ENCODE results near the gene RGL2. TPM values are rescaled to one million over a fixed set of nuclear protein-coding genes. Genes with fewer than 3 reads are reported as not detected.

The RGL2 gene
- total RNA-seq, 1 experiment from 2014 or later: 84.4 TPM

DNA sequence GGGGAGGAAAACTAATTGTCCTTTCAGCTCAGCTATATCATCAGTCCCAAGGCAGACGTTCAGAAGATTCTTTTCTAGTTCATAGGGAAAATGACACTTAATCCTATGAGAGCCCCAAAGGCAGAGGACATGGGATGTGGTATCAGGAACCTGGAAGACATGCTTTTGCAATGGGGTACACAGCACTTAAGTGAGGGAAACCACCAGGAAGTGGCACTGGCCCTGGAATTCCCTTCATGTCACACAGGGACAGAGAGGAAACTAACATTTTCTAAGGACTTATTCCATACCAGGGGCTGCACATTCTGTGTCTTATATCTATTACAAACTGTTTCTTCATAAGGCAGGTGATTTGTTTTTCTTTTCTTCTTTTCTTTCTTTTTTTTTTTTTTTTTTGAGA lies 55.3 kb downstream of the RGL2 start:
- DNase-seq (ENCODE audit: low read depth, low spot score) (no peak), ATAC-seq (no peak)
- no peak for TF ChIP-seq TCF7L2 (IDR thresholded peaks at IDR 0.05; ENCODE audit: low read depth, low read length)
- TF ChIP-seq, protein P1, sequence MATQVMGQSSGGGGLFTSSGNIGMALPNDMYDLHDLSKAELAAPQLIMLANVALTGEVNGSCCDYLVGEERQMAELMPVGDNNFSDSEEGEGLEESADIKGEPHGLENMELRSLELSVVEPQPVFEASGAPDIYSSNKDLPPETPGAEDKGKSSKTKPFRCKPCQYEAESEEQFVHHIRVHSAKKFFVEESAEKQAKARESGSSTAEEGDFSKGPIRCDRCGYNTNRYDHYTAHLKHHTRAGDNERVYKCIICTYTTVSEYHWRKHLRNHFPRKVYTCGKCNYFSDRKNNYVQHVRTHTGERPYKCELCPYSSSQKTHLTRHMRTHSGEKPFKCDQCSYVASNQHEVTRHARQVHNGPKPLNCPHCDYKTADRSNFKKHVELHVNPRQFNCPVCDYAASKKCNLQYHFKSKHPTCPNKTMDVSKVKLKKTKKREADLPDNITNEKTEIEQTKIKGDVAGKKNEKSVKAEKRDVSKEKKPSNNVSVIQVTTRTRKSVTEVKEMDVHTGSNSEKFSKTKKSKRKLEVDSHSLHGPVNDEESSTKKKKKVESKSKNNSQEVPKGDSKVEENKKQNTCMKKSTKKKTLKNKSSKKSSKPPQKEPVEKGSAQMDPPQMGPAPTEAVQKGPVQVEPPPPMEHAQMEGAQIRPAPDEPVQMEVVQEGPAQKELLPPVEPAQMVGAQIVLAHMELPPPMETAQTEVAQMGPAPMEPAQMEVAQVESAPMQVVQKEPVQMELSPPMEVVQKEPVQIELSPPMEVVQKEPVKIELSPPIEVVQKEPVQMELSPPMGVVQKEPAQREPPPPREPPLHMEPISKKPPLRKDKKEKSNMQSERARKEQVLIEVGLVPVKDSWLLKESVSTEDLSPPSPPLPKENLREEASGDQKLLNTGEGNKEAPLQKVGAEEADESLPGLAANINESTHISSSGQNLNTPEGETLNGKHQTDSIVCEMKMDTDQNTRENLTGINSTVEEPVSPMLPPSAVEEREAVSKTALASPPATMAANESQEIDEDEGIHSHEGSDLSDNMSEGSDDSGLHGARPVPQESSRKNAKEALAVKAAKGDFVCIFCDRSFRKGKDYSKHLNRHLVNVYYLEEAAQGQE (IDR thresholded peaks at IDR 0.05; ENCODE audit: insufficient read depth in 1 of 2, low read depth in 2 of 2, low read length in 1 of 2): no peak
- TF ChIP-seq POLR2AphosphoS5 (IDR thresholded peaks at IDR 0.05; ENCODE audit: low read depth, low read length): no peak
- TF ChIP-seq, protein P2, sequence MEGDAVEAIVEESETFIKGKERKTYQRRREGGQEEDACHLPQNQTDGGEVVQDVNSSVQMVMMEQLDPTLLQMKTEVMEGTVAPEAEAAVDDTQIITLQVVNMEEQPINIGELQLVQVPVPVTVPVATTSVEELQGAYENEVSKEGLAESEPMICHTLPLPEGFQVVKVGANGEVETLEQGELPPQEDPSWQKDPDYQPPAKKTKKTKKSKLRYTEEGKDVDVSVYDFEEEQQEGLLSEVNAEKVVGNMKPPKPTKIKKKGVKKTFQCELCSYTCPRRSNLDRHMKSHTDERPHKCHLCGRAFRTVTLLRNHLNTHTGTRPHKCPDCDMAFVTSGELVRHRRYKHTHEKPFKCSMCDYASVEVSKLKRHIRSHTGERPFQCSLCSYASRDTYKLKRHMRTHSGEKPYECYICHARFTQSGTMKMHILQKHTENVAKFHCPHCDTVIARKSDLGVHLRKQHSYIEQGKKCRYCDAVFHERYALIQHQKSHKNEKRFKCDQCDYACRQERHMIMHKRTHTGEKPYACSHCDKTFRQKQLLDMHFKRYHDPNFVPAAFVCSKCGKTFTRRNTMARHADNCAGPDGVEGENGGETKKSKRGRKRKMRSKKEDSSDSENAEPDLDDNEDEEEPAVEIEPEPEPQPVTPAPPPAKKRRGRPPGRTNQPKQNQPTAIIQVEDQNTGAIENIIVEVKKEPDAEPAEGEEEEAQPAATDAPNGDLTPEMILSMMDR (IDR thresholded peaks at IDR 0.05): no peak
- no peak for TF ChIP-seq SIN3A (IDR thresholded peaks at IDR 0.05; ENCODE audit: borderline replicate concordance, insufficient read depth, low read depth, low read length)
- BruUV-seq (replicated peaks): no TSS peak
- Histone ChIP-seq H3K36me3 (ENCODE audit: control insufficient read depth, insufficient read depth, low read length) (no peaks in the 10 kb centered on the region), H3K9me3 (ENCODE audit: control insufficient read depth, insufficient read depth, low read depth, low read length) (no peaks in the 10 kb centered on the region), H3K27ac (ENCODE audit: low read length) (no peak overlapping the region), H3K4me1 (ENCODE audit: control insufficient read depth, insufficient read depth, low read length) (no peaks in the 10 kb centered on the region), H3K4me3 (ENCODE audit: low read depth in 2 of 2, low read length in 2 of 2) (no peak overlapping the region), H3K27me3 (ENCODE audit: control insufficient read depth, insufficient read depth, low read length) (no peaks in the 10 kb centered on the region)
- CTCF ChIA-PET: interaction anchor here (0.6 kb wide), 1 partner anchor 213 kb away, joined by 4 read pairs; no protein-coding TSS in a partner anchor
- in situ Hi-C loops (cut with HindIII; ENCODE audit: low pct_unique_long_range_greater_than_20kb, low sequenced_read_pairs): no loop called here
- POLR2A ChIA-PET: interaction anchor here (0.7 kb wide), 1 partner anchor 33 kb away, joined by 6 read pairs; the partner anchor contains the start of gene B3GALT4
- intact Hi-C loops (cut with micrococcal nuclease; ENCODE audit: unreplicated experiment): loop anchor here (10.0 kb wide), 1 partner anchor 229 kb away; no protein-coding TSS in a partner anchor

DNA sequence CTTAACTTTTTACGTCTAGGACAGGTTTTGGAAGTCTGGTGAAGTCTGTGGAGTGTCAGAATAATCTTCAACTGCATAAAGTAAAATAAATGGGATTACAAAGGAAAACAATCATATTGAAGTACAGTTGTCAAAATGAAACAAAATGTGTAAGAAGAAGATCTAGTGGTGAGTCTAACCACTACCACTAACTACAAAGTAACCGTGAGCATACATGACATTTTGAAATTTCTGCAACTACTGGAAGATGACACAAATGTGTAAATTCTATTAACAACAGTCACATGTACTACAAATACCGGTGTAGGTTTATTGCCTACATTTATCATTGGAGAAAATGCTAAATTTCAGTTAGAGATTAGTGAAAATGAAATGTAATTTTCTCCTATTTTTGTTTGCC lies 56.8 kb downstream of the RGL2 start:
- DNase-seq (ENCODE audit: low read depth, low spot score): no peak
- Histone ChIP-seq H3K9me3 (ENCODE audit: control insufficient read depth, insufficient read depth, low read depth, low read length) (no peaks in the 10 kb centered on the region), H3K27ac (ENCODE audit: low read length) (no peak overlapping the region), H3K36me3 (ENCODE audit: control insufficient read depth, insufficient read depth, low read length) (no peaks in the 10 kb centered on the region), H3K4me3 (ENCODE audit: low read depth in 2 of 2, low read length in 2 of 2) (no peak overlapping the region), H3K27me3 (ENCODE audit: control insufficient read depth, insufficient read depth, low read length) (no peaks in the 10 kb centered on the region), H3K4me1 (ENCODE audit: control insufficient read depth, insufficient read depth, low read length) (no peaks in the 10 kb centered on the region)
- CTCF ChIA-PET: no interaction called here
- POLR2A ChIA-PET: no interaction called here
- TF ChIP-seq TCF7L2 (IDR thresholded peaks at IDR 0.05; ENCODE audit: low read depth, low read length) (no peak), SIN3A (IDR thresholded peaks at IDR 0.05; ENCODE audit: borderline replicate concordance, insufficient read depth, low read depth, low read length) (no peak), POLR2AphosphoS5 (IDR thresholded peaks at IDR 0.05; ENCODE audit: low read depth, low read length) (no peak)
- TF ChIP-seq, protein P1 (IDR thresholded peaks at IDR 0.05; ENCODE audit: insufficient read depth in 1 of 2, low read depth in 2 of 2, low read length in 1 of 2): no peak
- TF ChIP-seq, protein P2 (IDR thresholded peaks at IDR 0.05): no peak
- in situ Hi-C loops (cut with HindIII; ENCODE audit: low pct_unique_long_range_greater_than_20kb, low sequenced_read_pairs): no loop called here
- no TSS peak for BruUV-seq (replicated peaks)
- intact Hi-C loops (cut with micrococcal nuclease; ENCODE audit: unreplicated experiment): loop anchor here (10.0 kb wide), 1 partner anchor 227 kb away; no protein-coding TSS in a partner anchor
- ATAC-seq: no peak
